Tibial nerve (tissue), 4 donors: ENCODE measurements around the gene SKAP2.

Source experiments
- EP300 ChIP-seq, 2 donors: sonication (generic); formaldehyde crosslinking; IDR thresholded peaks; one replicate each; pipeline ENCODE4 v1.6.1; 2017; ENCODE audit warnings: antibody characterized with exemption in 2 of 2, mild to moderate bottlenecking in 1 of 2
- POLR2A ChIP-seq, 2 donors: fragments of 450-650 bp; IDR thresholded peaks; one replicate each; pipeline ENCODE4 v1.6.1; 2017; ENCODE audit warnings: antibody characterized with exemption in 2 of 2, mild to moderate bottlenecking in 2 of 2, moderate library complexity in 2 of 2
- TF ChIP-seq, protein P1 (sequence below), 5 experiments: fragments of 200-600 bp in 3 of 5; fragments of 450-650 bp in 2 of 5; sonication (generic) in 3 of 5; IDR thresholded peaks; one replicate each; pipeline ENCODE4 v1.5.1; 2016 to 2019; ENCODE audit warnings: antibody characterized with exemption in 5 of 5, mild to moderate bottlenecking in 3 of 5, moderate library complexity in 2 of 5

- TF ChIP-seq EP300 (IDR thresholded peaks at IDR 0.05) (no peak), POLR2A (IDR thresholded peaks at IDR 0.05) (no peak)
- TF ChIP-seq, protein P1, sequence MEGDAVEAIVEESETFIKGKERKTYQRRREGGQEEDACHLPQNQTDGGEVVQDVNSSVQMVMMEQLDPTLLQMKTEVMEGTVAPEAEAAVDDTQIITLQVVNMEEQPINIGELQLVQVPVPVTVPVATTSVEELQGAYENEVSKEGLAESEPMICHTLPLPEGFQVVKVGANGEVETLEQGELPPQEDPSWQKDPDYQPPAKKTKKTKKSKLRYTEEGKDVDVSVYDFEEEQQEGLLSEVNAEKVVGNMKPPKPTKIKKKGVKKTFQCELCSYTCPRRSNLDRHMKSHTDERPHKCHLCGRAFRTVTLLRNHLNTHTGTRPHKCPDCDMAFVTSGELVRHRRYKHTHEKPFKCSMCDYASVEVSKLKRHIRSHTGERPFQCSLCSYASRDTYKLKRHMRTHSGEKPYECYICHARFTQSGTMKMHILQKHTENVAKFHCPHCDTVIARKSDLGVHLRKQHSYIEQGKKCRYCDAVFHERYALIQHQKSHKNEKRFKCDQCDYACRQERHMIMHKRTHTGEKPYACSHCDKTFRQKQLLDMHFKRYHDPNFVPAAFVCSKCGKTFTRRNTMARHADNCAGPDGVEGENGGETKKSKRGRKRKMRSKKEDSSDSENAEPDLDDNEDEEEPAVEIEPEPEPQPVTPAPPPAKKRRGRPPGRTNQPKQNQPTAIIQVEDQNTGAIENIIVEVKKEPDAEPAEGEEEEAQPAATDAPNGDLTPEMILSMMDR (IDR thresholded peaks at IDR 0.05) = no peak
These were observed 232.8 kb downstream of the SKAP2 start for GRCh38 chr7:26631601-26632000.
